Ascending aorta (tissue), 2 donors: Measurements from ENCODE around the gene GLI1. TPM values are rescaled to one million over a fixed set of nuclear protein-coding genes. Genes with fewer than 3 reads are reported as not detected.
A peak's percentile ranks its signal among the peaks of the same experiment; 100 is the strongest.

Source experiments
- DNase-seq, 2 donors: peaks; one replicate each; pipeline ENCODE4 v3.0.0-alpha.2; 2019; ENCODE audit warnings: low spot score in 2 of 2
- H3K27ac ChIP-seq, 2 donors: fragments of 200-600 bp; sonication (generic); one replicate each; pipeline ENCODE4 v1.5.1; 2016 to 2017; ENCODE audit warnings: mild to moderate bottlenecking in 1 of 2
- H3K27me3 ChIP-seq: fragments of 200-600 bp; sonication (generic); one replicate; pipeline ENCODE4 v1.5.1; 2017
- H3K36me3 ChIP-seq, 2 donors: fragments of 200-600 bp; sonication (generic); one replicate each; pipeline ENCODE4 v1.5.1; 2016
- H3K4me1 ChIP-seq, 2 donors: fragments of 200-600 bp; sonication (generic); one replicate each; pipeline ENCODE4 v1.5.1; 2016 to 2017; ENCODE audit warnings: mild to moderate bottlenecking in 1 of 2
- H3K4me3 ChIP-seq, 2 donors: fragments of 200-600 bp; sonication (generic); one replicate each; pipeline ENCODE4 v1.5.1; 2016 to 2017; ENCODE audit warnings: mild to moderate bottlenecking in 1 of 2
- H3K9me3 ChIP-seq, 2 donors: fragments of 200-600 bp; sonication (generic); one replicate each; pipeline ENCODE4 v1.5.1; 2016
- CTCF ChIP-seq, 3 experiments: fragments of 200-600 bp in 2 of 3; fragments of 450-650 bp in 1 of 3; sonication (generic) in 2 of 3; IDR thresholded peaks; one replicate each; pipeline ENCODE4 v1.5.1; 2016 to 2019; ENCODE audit warnings: antibody characterized with exemption in 3 of 3, mild to moderate bottlenecking in 1 of 3, moderate library complexity in 1 of 3
- intact Hi-C: fragments of 100-400 bp; cut with DNase I; formaldehyde crosslinking; loops from one replicate; pipeline ENCODE4 v1.15.1; 2023
- total RNA-seq: library from RNA; depleted of rRNA; stranded (reverse); fragments of >200 nt; gene quantifications from one replicate; pipeline ENCODE4 v1.1.0, GENCODE V29; 2016

The GLI1 gene
- total RNA-seq, 1 donor from 2014 or later = 2.8 TPM

DNA sequence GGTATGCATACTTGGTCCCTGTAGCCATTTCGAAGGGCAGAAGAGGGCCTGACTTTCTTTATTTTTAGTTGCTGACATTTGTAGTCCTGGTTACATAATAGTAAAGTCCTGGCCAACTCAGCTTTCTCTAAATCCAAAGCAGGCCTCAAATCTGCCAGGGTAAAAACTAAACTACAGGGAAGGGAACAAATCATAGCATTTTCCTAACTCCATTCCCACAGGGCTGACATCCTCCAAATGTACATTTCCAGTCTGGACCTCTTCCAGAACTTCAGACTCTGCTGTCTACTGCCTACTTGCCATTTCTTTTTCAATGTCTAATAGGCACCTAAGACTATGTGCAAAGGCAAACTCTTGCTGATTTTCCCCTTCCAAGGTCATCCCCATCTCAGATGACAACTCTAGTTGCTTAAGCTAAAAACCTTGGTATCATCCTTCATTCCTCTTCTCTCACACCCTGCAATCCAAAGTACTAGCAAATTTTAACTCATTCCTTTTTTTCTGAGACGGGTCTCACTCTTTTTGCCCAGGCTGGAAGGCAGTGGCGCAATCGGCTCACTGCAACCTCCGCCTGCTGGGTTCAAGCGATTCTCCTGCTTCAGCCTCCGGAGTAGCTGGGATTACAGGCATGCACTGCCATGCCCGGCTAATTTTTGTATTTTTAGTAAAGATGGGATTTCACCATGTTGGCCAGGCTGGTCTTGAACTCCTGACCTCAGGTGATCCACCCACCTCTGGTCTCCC, 58.8 kb downstream of the GLI1 start:
- Histone ChIP-seq H3K9me3 (no peaks in the 10 kb centered on the region), H3K27me3 (no peaks in the 10 kb centered on the region), H3K4me3 (peak overlapping the region; percentile 73 to 91), H3K27ac (peak overlapping the region; percentile 94 to 98), H3K4me1 (peaks cover 20 to 37% of the 10 kb centered on the region in 2 donors), H3K36me3 (peaks cover 37 to 42% of the 10 kb centered on the region in 2 donors)
- intact Hi-C loops = no loop called here
- TF ChIP-seq CTCF (IDR thresholded peaks at IDR 0.05) = no peak
- no peak for DNase-seq

GRCh38 chr12:57518920-57519795, 59.6 kb downstream of the GLI1 start:
- intact Hi-C loops = no loop called here
- peak overlapping the region; percentile 73 to 91 for H3K4me3 ChIP-seq
- H3K27ac ChIP-seq = peak overlapping the region; percentile 94 to 98
- peaks cover 32 to 34% of the 10 kb centered on the region in 2 donors for H3K36me3 ChIP-seq
- no peaks in the 10 kb centered on the region for H3K27me3 ChIP-seq
- TF ChIP-seq CTCF (IDR thresholded peaks at IDR 0.05) = no peak
- peak in 1 of 2 donors; percentile 71 for DNase-seq
- H3K4me1 ChIP-seq = peaks cover 26 to 41% of the 10 kb centered on the region in 2 donors
- no peaks in the 10 kb centered on the region for H3K9me3 ChIP-seq

- Histone ChIP-seq H3K4me1 (peaks cover 29 to 46% of the 10 kb centered on the region in 2 donors), H3K9me3 (no peaks in the 10 kb centered on the region), H3K27me3 (no peaks in the 10 kb centered on the region), H3K36me3 (peaks cover 26 to 32% of the 10 kb centered on the region in 2 donors), H3K27ac (peak overlapping the region; percentile 94 to 98), H3K4me3 (peak overlapping the region; percentile 73 to 91)
- no peak for TF ChIP-seq CTCF (IDR thresholded peaks at IDR 0.05)
- peak in 1 of 2 donors; percentile 32 for DNase-seq
- intact Hi-C loops = loop anchor here (1.0 to 5.0 kb wide), 5 partner anchors 31 to 1402 kb away; partner anchors contain the start of genes MARS1, NAB2, RPL41 and ZC3H10
Observed at GRCh38 chr12:57519796-57520052, 60.1 kb downstream of the GLI1 start.

DNA sequence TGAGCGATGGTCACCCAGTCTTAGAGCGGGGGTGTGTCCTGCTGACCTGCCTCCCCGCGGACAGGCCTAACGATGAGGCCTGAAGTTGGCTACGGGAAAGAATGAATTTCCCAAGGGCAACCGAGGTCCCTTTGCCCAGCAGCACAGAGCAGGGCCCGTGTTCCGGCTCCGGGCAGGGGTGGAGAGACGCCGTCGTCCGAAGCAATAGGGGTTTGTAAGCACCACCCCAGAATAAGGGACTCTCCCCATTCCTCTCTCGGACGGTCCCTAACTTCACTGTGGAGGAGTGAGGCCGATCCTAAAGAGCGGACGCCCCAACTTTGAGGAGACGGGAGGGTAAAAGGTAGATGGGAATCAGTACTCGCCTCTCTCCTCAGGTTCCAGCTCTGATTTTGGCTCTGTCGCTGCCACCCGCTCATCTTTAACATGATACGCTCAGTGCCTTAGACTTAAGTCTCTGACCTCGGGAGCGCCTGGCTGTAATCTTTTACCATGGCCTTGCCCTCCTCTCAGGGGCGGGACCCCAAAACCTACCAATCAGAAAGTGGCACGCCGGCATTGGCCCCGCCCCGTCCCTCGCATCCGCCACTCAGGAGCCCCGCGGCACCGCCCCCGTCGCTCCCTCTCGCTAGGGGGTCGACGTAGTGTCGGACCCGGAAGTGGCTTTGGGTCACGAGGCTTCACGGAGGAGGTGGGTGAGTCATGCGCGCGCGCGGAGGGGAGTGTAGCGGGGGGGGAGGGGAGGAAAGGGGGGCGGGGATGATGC, 60.7 kb downstream of the GLI1 start, which contains the start of gene DDIT3:
TSS of gene DDIT3 (minus strand) at position 462 of the 766 bp plus-strand sequence. CDS start 3,108 bp downstream, outside the sequence.
- Histone ChIP-seq H3K27ac (peak within 1 kb of the TSS; percentile 98 to 99), H3K27me3 (no peaks in the 10 kb centered on the region), H3K4me3 (peak within 1 kb of the TSS; percentile 73 to 91), H3K36me3 (peaks cover 26 to 32% of the 10 kb centered on the region in 2 donors), H3K4me1 (peaks cover 29 to 51% of the 10 kb centered on the region in 2 donors), H3K9me3 (no peaks in the 10 kb centered on the region)
- intact Hi-C loops = loop anchor here (1.0 to 5.0 kb wide), 5 partner anchors 31 to 1403 kb away; partner anchors contain the start of genes MARS1, NAB2, RPL41 and ZC3H10
- peak; percentile 98 to 100 for DNase-seq
- no peak for TF ChIP-seq CTCF (IDR thresholded peaks at IDR 0.05)

DNA sequence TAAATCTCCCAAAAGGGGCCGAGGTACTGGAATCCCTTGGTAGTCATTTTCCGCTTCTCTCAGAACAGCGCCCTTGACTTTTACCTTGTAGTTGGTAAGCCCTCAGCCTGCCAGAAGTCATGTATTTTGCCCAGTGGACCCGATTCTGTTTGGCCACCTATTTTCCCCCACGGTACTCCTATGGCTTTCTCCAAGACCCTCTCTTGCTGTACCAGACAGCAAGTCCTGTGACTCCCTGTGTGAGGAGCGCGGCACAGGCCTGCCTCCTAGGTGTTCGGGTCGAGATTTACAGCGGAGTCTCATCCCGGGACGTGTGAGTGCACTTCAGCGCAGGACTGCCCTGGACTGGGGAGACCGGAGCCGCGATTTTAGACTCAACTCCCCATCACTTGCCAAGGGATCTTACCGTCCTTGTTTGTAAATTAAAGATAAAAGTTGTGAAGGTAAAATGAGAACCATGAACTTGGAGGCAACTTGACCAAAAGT, 62.0 kb downstream of the GLI1 start:
- Histone ChIP-seq H3K27me3 (no peaks in the 10 kb centered on the region), H3K4me1 (peaks cover 29 to 54% of the 10 kb centered on the region in 2 donors), H3K36me3 (peaks cover 25 to 32% of the 10 kb centered on the region in 2 donors), H3K27ac (peak overlapping the region; percentile 97 to 99), H3K9me3 (no peaks in the 10 kb centered on the region), H3K4me3 (peak overlapping the region; percentile 80 to 81)
- no peak for DNase-seq
- intact Hi-C loops = loop anchor here (1.0 to 5.0 kb wide), 5 partner anchors 26 to 1404 kb away; partner anchors contain the start of genes DCTN2, MARS1, NAB2 and RPL41
- no peak for TF ChIP-seq CTCF (IDR thresholded peaks at IDR 0.05)
